GM12891 (cell line): ENCODE measurements around the gene STAT5B.

ENCODE experiments used
- DNase-seq: peaks from one replicate; pipeline ENCODE4 v3.0.0; 2011; ENCODE audit warnings: low spot score; ENCODE audit not compliant: insufficient read length
- FAIRE-seq: peaks from 2 replicates; lab custom pipeline; 2011; peaks lifted over from hg19 to GRCh38; lab: Jason Lieb, UNC
- PAX5 ChIP-seq: IDR thresholded peaks from 2 replicates; pipeline ENCODE4 v1.6.1; 2011; ENCODE audit warnings: low read length, moderate library complexity, mild to moderate bottlenecking; ENCODE audit not compliant: insufficient read depth, severe bottlenecking
- POLR2A ChIP-seq: IDR thresholded peaks from 2 replicates; pipeline ENCODE4 v1.6.1; 2011; ENCODE audit warnings: low read depth, low read length, control low read depth
- POLR2AphosphoS5 ChIP-seq: IDR thresholded peaks from 2 replicates; pipeline ENCODE4 v1.6.1; 2011; ENCODE audit warnings: low read depth, low read length, control low read depth
- POU2F2 ChIP-seq: IDR thresholded peaks from 2 replicates; pipeline ENCODE4 v1.6.1; 2011; ENCODE audit warnings: low read depth, mild to moderate bottlenecking, control low read depth, low read length, moderate library complexity
- SPI1 ChIP-seq: IDR thresholded peaks from 2 replicates; pipeline ENCODE4 v1.6.1; 2011; ENCODE audit warnings: low read depth, low read length, control low read depth
- TAF1 ChIP-seq: IDR thresholded peaks from 2 replicates; pipeline ENCODE4 v1.6.1; 2011; ENCODE audit warnings: low read depth, low read length, control low read depth

The STAT5B gene

GRCh38 chr17:42275527-42276358 is 448 bp downstream of the STAT5B start:
- DNase-seq (peak; percentile 31), FAIRE-seq (no peak)
- TF ChIP-seq POLR2A = no peak
- TF ChIP-seq TAF1 = 0 out of 2 replicates have a peak, but pooled peaks have one; percentile 19
- TF ChIP-seq SPI1 = no peak
- no peak for TF ChIP-seq PAX5
- TF ChIP-seq POU2F2 = no peak
- TF ChIP-seq POLR2AphosphoS5 = peak; percentile 53; the same call in 1 of the 2 replicates

DNA sequence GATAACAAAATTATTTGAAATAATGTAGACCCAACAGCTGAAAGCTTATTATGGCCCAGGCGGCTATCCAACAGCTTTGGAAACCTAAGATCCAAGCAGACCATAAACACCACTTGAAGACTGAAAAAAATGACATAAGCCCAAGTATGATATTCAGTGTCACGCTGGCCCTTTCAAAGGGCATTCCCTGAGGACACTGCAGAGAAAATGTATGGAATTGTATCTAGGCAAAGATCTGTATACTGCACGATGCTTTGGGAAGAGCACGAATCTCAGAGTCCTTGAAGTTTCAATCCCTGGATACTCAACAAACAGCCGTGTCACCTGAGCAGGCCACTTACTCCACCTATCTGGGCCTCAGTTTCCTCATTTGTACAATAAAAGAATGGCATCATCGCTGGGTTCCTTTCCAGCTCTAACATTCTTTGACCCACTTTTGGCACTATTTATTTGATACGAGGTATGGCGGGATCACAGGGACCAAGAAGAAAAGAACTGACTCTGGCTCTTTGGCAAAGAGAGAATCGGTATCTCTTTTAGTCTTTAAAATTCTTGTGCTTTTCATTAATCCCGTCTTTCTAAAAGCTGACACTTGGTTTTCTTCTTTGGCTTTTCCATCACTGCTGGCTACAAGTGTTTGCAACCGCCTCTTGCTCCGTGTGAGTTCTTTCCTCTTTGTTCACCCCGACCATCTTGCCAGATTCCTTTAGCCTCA is 1.2 kb downstream of the STAT5B start:
- FAIRE-seq = no peak
- TF ChIP-seq TAF1 (no peak), POLR2AphosphoS5 (no peak; the same call in 1 of the 2 replicates), SPI1 (no peak), PAX5 (no peak), POU2F2 (no peak), POLR2A (no peak)
- no peak for DNase-seq

- no peak for DNase-seq
- no peak for FAIRE-seq
- TF ChIP-seq SPI1 (no peak), POLR2A (no peak), TAF1 (no peak), POU2F2 (no peak), POLR2AphosphoS5 (no peak), PAX5 (no peak)
Measured at GRCh38 chr17:42274253-42274542, 2.0 kb downstream of the STAT5B start.

- no peak for TF ChIP-seq TAF1
- no peak for TF ChIP-seq POU2F2
- TF ChIP-seq POLR2A = no peak
- no peak for TF ChIP-seq SPI1
- TF ChIP-seq PAX5 = no peak
- no peak for TF ChIP-seq POLR2AphosphoS5
- DNase-seq = no peak
- FAIRE-seq = no peak
Measured at GRCh38 chr17:42273474-42274252, 2.5 kb downstream of the STAT5B start.

- FAIRE-seq (no peak), DNase-seq (no peak)
- TF ChIP-seq POLR2A (no peak), POLR2AphosphoS5 (no peak), POU2F2 (no peak), PAX5 (no peak), TAF1 (no peak), SPI1 (no peak)
Measured at GRCh38 chr17:42272162-42272907, 3.9 kb downstream of the STAT5B start.

- DNase-seq = no peak
- no peak for FAIRE-seq
- no peak for TF ChIP-seq PAX5
- TF ChIP-seq TAF1 = no peak
- no peak for TF ChIP-seq SPI1
- no peak for TF ChIP-seq POLR2A
- no peak for TF ChIP-seq POU2F2
- TF ChIP-seq POLR2AphosphoS5 = no peak
Measured at GRCh38 chr17:42271779-42272035, 4.5 kb downstream of the STAT5B start.

DNA sequence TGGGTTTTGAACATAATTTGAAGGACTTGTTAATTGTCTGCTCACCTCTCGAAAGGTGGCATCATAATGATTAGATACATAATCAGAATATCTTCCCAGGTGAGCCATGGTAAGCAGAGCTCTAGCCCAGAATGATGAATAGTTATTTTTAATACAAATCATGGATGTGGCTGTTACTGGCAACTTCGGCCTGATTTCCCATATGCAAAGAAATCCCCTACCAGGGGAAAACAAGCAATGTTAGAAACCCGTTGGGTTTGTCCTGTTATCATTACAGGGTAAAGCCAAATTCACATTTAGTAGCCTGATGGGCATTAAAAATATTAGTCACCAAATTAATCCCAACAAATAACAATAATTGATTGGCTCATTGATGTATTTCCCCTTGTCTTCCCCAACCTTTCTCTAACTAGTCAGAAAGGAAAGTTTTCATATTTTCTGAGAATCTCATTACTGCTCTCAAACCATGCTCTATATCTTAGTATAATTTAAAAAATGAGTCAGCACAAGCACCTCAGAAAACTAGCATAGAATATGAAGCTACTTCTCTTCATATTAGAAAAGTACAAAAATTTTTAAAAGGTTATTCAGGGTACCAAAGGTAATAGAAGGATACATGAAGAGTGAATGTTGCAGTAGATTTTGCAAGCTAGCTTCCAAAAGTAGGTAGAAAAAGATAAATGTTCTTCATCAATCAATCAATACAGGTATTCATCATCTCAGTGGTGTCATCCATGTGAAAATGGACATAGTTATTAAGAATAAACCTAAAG is 5.0 kb downstream of the STAT5B start:
- TF ChIP-seq SPI1 = no peak
- no peak for TF ChIP-seq POU2F2
- no peak for TF ChIP-seq POLR2A
- TF ChIP-seq TAF1 = no peak
- no peak for TF ChIP-seq POLR2AphosphoS5
- no peak for TF ChIP-seq PAX5
- DNase-seq = no peak
- no peak for FAIRE-seq

GRCh38 chr17:42270596-42270995 is 5.6 kb downstream of the STAT5B start:
- no peak for TF ChIP-seq SPI1
- no peak for TF ChIP-seq PAX5
- TF ChIP-seq POLR2A = no peak
- no peak for TF ChIP-seq TAF1
- TF ChIP-seq POU2F2 = no peak
- TF ChIP-seq POLR2AphosphoS5 = no peak
- DNase-seq (no peak), FAIRE-seq (no peak)
